HG03354 (cell line): ENCODE results near the gene RFX2.
"Not testable (repeated sequence)": the region's sequence is repeated elsewhere in the genome, so short reads cannot be mapped to it uniquely, and the experiment has no call there.

Experiments
- ATAC-seq: cut with Tn5 transposase; IDR thresholded peaks from one replicate; pipeline ENCODE4 v1.9.1; 2021; ENCODE audit warnings: mild to moderate bottlenecking; ENCODE audit not compliant: unreplicated experiment, poor library complexity, severe bottlenecking

Gene RFX2

DNA sequence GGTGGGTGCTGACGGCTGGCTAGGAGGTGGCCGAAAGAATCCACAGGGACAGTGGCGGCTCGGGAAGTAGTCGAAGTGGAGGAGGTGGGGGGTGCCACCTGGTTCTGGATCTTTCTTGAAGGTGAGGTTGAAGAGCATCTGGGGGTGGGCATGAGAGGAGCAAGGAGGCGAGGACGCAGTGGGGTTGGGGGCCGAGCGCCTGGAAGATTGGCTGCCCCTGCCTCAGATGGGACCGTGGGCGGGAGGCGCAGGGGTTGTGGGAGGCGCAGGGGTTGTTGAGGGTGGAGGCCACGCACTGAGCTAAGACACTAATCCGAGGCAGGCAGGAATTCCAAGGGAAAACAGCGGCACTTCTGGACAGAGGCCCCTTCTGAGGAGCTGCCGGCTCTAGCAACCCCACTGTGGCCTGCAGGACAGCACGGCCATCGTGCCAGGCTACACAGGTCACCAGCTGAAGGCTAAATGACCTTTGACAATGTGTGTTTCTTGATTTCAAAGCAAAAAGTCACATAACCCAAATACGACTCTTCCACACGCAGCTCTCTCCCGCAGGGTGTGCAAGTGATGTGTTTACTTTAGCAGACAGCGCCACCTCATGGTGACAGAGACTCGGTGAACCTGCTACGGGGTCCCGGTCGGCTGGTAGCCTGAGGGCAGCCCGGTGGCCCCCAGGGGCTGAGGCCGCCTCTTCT is 88.3 kb downstream of the RFX2 start:
- ATAC-seq, result no peak

DNA sequence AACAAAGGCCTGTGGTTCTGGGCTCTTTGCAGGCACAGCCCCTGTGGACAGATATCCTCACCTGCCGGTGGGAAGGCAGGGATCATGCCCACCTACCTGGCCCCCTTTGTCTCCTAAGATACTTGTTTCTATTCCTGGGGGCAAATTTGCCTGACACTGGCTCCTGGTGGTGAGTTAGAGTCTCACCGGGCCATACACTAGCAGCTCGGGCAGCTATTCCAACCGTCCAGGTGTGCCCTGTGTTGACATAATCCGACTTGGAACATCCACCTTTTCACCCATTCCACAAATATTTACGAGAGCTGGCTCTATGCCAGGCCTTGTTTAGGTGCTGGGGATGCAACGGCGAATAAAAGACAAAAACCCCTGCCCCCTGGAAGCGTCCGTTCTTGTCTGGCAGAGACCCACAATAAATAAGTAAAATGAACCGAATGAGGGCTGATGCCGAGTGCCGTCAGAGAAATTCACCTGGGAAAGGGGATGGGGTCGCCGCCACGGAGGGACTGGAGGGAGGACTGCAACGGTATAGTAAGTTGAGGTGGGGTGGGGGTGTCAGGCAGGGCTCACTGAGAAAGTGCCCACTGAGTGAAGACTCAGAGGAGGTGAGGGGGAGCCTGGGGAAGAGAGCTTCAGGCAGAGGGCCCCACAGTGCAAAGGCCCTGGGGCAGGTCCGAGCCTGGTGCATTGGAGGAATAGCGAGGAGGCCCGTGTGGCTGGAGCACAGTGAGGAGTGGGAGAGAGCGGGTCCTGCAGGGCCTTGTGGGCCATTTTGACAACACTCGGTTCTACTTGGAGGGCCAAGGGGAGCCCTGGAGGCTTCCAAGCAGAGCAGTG is 89.1 kb downstream of the RFX2 start:
- ATAC-seq, result no peak

DNA sequence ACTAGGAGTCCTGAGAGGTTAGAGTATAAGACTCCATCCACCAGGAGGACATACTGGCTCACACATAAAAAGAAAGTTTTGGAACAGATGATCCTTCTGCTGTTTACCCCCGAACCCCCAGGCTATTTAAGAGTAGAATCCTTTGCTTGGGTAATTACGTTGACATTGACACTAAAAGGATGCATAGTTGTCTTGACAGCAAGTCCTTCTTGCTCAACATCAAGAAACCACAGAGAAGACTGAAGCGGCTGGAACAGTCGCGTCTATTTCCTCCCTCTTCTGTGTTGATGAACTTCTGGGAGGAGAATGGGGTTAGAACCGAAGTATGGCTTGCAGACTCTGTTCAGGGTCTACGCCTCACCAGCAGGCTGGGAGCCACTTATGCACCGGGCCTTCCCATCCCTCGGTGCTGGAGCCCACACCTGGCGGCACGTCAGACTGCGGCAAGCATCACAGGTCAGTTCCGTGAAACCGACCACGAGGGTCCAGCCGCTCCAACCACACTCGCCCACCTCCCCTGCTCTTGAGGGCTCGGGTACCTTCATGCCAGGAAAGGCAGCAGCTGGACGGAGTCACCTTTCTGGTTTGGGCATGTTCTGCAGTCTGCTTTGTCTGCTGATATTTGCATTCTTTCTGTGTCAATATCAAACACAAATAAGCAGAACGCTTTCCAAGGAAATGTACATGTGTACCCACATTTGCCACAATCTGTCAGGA is 90.0 kb downstream of the RFX2 start:
- no peak for ATAC-seq

DNA sequence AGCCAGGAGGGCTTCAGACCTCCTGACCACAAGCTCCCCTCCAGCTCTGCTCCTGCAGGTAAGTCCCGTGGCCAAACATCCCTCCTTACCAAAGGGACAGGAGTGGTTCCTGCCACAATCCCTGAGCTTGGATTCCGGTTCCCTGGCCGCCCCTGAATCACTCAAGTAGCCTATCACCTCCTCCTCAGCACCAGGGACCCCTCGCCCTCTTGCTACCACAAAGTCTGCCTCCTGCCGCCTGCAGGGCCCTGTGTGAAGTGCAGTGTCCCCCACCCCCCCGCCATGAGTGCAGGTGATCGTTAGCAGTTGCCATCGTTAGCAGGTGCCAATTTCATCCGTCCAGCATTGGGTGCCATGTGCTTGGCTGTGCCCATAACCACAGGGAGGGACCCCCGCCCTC is 91.5 kb downstream of the RFX2 start:
- no peak for ATAC-seq

DNA sequence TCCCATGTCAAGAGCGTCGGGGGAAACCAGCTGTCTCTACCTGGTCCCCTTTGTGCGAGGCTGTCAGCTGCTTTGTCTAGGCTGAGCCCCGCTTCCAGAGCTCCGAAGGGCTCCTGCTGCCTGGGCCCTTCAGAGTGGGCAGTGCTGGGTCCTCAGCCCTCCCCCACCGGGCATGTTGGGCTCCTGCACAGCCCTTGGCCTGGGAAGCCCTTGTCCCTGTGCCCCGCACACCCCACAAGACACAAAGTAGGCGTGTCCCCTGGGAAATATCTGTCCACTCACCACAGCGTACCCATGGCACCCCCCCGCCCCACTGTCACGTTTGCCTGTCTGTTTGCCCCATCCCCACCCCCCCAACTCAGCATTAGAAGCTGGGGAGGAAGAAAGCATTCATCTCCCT is 92.7 kb downstream of the RFX2 start:
- ATAC-seq, result no peak

DNA sequence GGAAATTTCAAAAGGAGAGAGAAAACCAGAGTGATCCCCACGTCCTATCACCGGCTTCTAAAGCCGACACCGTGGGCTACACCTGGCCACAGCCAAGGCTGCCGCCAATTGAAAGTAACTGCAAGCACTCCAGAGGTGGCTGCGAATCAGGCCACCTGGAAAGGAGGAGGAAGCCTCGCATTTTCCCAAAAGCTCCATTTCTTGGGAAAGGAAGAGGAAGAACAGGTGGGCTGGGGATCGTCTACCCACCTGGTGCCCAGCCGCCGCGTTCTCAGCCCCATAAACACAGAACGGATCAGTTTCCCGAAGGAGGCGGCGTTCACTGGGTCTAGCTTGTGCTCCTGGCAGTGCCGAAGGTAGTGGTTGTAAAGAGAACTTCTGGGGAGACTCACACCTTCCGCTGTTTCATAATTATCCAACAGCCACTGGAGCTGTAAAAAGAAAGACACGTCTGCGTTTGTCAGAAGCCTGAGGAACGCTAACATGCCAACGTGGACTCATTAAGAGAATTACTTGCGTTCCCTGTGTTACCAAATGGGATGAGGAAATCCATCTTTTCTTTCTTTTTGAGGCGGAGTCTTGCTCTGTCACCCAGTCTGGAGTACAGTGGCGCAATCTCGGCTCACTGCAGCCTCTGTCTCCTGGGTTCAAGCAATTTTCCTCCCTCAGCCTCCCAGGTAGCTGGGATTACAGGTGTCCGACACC is 94.3 kb downstream of the RFX2 start:
- no peak for ATAC-seq

DNA sequence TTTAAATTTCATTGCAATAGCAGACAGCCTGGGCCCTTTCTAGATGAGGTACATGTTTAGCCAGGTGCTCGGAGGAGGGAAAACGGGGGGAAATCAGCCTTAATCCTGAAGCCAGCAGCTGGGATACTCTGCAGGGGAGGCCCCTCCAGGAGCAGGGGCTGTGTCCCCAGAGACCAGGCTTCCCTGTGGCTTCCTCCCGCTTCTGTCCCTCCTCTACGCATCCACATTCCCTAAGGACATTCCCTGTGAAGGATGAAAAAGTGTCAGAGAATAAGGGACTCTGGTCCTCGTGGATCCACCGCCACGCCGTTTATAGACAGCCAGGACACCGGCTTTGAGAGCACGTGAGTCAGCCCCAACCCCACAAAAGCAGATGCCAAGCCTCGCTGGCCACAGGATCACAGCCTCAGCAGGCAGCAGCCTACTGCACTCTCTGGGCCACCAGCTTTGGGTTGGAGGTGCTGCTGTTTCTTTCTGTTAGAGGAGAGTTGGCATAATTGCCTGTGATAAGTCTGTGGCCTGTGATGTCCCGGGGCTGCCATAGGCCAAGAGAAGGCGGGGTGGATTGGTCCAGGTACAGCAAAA is 95.7 kb downstream of the RFX2 start:
- no peak for ATAC-seq

DNA sequence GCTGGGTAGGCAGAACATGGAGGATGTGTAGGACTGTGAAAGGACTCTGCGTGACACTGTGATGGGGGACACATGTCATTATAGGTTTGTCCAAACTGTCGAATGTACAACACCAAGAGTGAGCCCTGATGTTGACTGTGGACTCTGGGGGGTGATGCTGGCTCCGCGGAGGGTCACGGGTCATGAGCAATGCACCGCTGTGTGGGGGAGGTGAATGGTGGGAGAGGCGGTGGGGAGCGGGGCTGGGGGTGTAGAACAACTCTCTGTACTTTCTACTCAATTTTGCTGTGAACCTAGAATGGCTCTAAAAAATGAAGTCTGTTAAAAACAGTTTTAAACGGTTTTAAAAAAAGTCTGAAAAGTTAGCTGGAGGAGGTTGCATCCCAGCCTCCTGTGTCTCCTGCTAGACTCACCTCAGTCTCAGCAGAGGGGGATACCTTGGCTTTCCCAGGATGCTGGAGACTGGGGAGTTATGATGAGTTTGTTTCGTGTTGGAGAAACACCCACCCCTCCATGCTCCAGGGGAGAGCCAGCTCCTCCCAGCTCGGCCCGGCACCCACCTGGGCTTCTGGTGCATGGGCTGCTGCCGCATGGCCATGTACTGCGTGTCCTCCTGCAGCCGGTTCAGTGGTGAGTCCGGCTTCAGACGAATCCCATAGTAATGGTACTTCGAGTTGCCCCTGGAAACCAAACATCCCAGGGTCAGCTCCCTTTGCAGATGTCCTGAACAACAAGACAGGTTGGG is 97.7 kb downstream of the RFX2 start:
- no peak for ATAC-seq

DNA sequence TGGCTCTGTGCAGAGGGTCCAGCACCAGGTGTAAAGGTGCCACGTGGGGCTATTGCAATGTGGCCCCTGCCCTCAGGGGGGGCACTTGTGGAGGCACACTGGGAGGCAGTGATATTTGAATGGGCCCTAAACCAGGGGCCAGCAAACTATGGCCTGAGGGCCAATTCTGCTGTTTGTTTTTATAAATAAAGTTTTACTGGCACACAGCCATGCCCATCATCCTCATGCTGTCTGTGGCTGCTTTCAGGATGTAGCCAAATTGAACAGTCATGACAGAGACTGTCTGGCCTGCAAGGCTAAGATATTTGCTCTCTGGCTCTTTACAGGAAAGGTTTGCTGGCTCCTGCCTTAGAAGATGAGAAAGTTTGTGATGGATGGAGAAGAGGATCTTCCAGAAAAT is 98.5 kb downstream of the RFX2 start:
- ATAC-seq, result no peak

DNA sequence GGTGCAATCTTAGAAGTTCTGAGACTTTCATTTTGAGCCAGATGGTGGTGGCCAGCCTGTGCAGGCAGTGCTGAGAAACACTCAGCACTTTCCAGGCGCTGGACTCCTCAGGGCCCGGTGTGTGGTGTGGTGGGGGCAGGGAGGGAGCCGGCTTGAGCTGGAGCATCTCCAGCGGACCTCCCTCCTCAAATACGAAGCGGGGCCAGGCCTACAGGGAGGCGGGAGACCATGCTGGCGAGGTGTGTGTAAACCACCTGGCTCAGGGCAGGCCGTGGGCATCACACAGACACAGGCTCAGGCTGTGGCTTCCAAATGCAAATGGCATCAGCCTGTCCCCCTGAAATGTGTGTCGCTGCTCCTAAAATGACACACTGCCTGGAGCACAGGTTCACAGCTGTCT is 99.1 kb downstream of the RFX2 start:
- no peak for ATAC-seq

DNA sequence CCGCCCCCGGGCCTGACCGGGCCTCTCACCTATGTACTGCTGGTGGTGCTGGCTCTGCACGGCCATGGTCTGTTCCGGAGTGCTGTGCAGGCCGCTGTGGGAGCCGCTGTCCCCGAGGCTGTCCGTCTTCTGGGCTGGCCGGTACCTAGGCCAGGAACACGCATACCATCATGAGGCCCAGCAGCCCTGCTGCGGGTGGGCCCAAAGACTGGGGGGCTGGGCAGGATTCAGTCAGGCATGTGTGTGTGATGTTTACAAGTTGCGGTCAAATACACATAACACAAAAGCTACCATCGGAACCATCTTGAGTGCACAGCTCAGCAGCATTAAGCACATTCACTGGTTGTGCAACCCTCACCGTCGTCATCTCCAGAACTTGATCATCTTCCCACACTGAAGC is 100.2 kb downstream of the RFX2 start:
- no peak for ATAC-seq

DNA sequence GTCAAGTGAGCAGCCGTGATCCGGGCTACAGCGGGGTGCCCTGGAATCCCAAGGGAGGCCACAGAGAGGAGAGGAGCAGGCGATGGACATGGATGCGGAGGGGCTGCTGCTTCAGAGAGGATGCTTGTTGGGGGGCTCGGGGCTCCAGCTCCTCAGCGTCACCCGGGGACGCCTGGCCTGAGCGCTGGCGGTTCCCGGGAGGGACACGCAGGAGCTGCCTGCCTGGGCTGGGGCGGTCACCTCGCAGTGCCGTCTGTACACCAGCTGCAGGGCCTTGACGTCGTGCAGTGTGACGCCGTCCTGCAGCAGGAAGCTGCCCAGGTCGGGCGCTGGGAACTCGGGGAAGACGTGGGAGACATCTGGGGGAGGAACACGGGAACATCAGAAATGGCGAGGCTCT is 102.4 kb downstream of the RFX2 start:
- ATAC-seq, result no peak

DNA sequence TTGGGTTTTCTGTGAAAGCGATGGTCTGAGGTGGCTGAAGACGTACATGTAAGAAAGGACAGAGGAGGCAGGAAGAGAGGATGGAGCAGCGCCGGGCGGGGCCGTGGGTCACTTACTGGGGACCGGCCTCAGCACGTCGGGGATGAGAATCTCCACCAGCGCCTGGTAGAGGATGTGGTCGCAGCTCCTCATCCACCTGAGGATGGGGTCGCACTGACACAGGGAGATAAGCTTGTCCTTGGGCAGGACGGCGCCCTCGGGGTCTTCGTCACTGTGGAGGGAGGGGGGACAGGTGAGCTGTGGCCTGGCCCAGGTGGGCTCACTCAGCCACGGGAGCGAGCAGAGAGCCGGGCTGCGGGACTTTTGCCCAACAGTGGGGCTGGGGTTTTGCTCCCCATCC is 103.4 kb downstream of the RFX2 start:
- ATAC-seq, result no peak

DNA sequence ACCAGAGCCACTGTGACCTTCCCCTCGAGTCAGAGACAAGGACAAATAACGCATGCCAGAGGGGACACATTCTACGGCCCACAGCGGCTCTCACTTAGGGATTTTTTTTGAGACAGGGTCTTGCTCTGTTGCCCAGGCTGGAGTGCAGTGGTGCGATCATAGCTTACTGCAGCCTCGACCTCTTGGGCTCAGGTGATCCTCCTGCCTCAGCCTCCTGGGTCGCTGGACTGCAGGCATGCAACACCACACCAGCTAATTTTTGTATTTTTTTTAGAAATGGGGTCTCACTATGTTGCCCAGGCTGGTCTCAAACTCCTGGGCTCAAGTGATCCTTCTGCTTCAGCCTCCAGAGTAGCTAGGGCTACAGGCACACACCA is 104.2 kb downstream of the RFX2 start:
- not testable (repeated sequence) for ATAC-seq

DNA sequence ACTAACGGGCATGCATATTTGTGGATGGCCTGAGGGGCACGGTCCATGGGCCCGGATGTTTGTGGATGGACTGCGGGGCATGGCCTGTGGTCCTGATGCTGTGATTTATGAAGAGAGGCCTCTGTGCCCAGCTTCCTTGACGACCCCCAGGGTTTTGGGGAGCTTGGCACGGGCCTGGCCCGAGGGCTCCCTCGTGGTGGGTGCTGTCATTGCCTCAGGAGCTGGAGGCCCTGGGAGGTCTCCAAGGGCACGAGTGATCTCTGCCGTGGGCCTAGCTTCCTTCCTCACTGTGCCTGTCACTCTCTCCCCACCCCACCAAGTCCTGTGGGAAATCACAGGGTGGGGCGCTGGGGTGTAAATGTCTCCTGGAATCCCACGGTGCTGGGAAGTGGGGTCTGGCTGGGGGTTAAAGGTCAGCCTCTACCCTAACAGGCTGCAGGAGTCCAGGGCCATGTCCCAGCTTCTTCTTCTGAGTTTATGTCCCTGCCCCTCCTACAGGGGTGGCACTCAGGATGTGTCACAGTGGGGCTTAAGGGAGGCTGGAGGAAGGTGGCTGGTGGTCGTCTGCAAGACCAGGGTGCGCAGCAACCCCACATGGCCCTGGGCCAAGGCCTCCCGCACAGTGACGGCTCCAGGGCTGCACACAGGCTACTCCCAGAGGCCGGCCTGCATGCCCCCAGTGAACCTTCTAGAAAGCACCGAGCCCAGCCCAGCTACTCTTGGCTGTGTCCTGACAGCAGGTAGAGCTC is 104.8 kb downstream of the RFX2 start:
- no peak for ATAC-seq

DNA sequence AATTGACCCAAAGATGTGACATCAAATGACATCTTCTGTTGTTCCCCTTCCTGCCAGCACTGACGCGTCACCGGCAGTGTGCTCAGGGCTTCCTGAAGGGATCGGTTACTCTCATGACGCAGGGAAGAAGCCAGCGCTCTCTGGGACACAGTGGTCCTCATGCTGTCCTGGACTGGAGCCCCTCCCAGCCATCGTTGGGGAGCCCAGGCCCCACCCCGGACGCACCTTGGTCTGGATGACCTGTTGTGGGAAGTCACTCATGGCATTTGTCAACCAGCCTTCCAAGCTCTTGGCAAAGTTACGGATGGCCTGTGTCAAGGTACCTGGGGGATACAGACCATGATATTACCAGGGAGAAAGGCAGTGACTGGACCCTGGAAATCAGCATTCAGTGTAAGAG is 106.3 kb downstream of the RFX2 start:
- no peak for ATAC-seq

DNA sequence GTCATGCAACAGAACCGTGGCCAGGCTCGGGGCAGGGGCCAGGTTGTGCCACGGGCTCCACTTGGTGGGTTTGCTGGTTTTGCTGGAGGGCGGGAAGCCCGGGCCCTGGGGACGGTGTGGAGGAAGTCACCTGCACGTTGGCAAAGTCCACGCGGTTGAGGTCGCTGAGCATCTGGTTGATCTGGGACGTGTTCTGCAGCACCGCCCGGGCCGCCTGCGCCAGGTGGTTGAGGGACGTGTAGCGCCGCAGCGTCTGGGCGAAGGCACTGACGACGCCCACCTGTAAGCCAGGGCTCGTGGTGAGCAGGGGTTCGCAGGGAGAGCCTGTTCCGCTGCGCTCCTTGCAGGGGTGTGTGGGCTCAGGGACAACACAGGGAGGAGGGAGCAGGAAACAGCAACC is 107.7 kb downstream of the RFX2 start:
- no peak for ATAC-seq

DNA sequence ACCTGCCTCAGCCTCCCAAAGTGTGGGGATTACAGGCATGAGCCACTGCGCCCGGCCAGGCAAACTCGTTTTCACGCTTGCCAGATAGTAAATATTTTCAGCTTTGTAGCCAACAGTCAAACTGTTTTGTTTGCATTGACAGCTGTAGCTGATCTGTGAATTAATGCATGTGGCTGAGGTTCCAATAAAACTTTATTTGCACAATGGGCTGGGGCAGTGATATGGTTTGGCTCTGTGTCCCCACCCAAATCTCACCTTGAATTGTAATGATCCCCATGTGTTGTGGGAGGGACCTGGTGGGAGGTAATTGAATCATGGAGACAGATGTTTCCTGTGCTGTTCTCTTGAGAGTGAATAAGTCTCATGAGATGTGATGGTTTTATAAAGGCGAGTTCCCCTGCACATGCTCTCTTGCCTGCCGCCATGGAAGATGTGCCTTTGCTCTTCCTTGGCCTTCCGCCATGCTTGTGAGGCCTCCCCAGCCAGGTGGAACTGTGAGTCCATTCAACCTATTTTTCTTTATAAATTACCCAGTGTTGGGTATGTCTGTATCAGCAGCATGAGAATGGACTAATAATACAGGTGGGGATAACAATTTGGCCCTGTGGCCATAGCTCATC is 110.0 kb downstream of the RFX2 start:
- ATAC-seq, result no peak
